ENCODE data around the gene RBM20. TPM values are rescaled to one million over a fixed set of nuclear protein-coding genes. Genes with fewer than 3 reads are reported as not detected.

Gene RBM20
- total and polyA plus RNA-seq, 2 of the 4 experiments (the other 2 are of a cell fraction): under 0.01 to 0.15 TPM

GRCh38 chr10:110840225-110840922 lies 196.2 kb downstream of the RBM20 start:
- no peaks in the 10 kb centered on the region for H3K79me1 ChIP-seq (ENCODE audit: low read depth in 1 of 2, low read length in 2 of 2)
- H4K91ac ChIP-seq (ENCODE audit: insufficient read depth, low read depth, low read length): no peak overlapping the region
- no peak overlapping the region for H3K18ac ChIP-seq (ENCODE audit: low read depth, low read length)
- no peak overlapping the region for H2AK5ac ChIP-seq (ENCODE audit: low read depth, low read length)
- H3K36me3 ChIP-seq (ENCODE audit: control insufficient read depth, insufficient read depth, low read length): no peaks in the 10 kb centered on the region
- H2BK120ac ChIP-seq (ENCODE audit: low read depth, low read length): no peak overlapping the region
- H3K4ac ChIP-seq (ENCODE audit: low read depth, low read length): no peak overlapping the region
- H4K5ac ChIP-seq (ENCODE audit: low read depth, low read length): no peak overlapping the region
- in situ Hi-C loops (cut with MboI; ENCODE audit: low sequenced_read_pairs) (no loop called here), dilution Hi-C loops (cut with HindIII; ENCODE audit: low sequenced_read_pairs, unreplicated experiment) (no loop called here), intact Hi-C loops (cut with micrococcal nuclease) (no loop called here)
- no peak overlapping the region for H2BK20ac ChIP-seq (ENCODE audit: low read depth, low read length)
- no peaks in the 10 kb centered on the region for H4K20me1 ChIP-seq (ENCODE audit: insufficient read depth, low read length)
- TF ChIP-seq MAZ (IDR thresholded peaks at IDR 0.05; ENCODE audit: borderline replicate concordance, low read depth, low read length): no peak
- TF ChIP-seq NFE2L2 (IDR thresholded peaks at IDR 0.05; ENCODE audit: low read depth, low read length): no peak
- TF ChIP-seq BHLHE40 (IDR thresholded peaks at IDR 0.05; ENCODE audit: low read depth, low read length): no peak
- TF ChIP-seq RAD21 (IDR thresholded peaks at IDR 0.05; ENCODE audit: low read length): no peak
- no peak for TF ChIP-seq USF2 (IDR thresholded peaks at IDR 0.05; ENCODE audit: low read depth, low read length)
- TF ChIP-seq CTCF (conservative IDR thresholded peaks at IDR 0.05; ENCODE audit: low read depth, low read length): no peak
- no peak for TF ChIP-seq MAFK (IDR thresholded peaks at IDR 0.05; ENCODE audit: low read depth, low read length)
- no peak for TF ChIP-seq RCOR1 (IDR thresholded peaks at IDR 0.05; ENCODE audit: insufficient replicate concordance, low read length)
- TF ChIP-seq CEBPB (IDR thresholded peaks at IDR 0.05; ENCODE audit: low read depth, low read length): no peak
- TF ChIP-seq RFX5 (IDR thresholded peaks at IDR 0.05; ENCODE audit: low read depth, low read length): no peak
- no peak for TF ChIP-seq FOS (IDR thresholded peaks at IDR 0.05; ENCODE audit: low read depth, low read length)
- TF ChIP-seq MXI1 (IDR thresholded peaks at IDR 0.05; ENCODE audit: borderline replicate concordance, low read depth, low read length): no peak
- TF ChIP-seq CHD1 (IDR thresholded peaks at IDR 0.05; ENCODE audit: low read depth, low read length): no peak
- TF ChIP-seq POLR2A (IDR thresholded peaks at IDR 0.05; ENCODE audit: low read depth, low read length): no peak
- TF ChIP-seq ELK1 (IDR thresholded peaks at IDR 0.05; ENCODE audit: borderline replicate concordance, low read depth, low read length): no peak
- TF ChIP-seq SMC3 (IDR thresholded peaks at IDR 0.05; ENCODE audit: low read depth, low read length): no peak
- no peaks in the 10 kb centered on the region for H3K9me1 ChIP-seq (ENCODE audit: insufficient read depth, low read length)
- no peaks in the 10 kb centered on the region for H3K9me3 ChIP-seq (ENCODE audit: control insufficient read depth, insufficient read depth, low read length)
- H3K9ac ChIP-seq (ENCODE audit: low read depth, low read length): no peak overlapping the region
- H3K56ac ChIP-seq (ENCODE audit: extremely low read depth, insufficient read depth, low read length): no peak overlapping the region
- H3K23ac ChIP-seq (ENCODE audit: low read depth, low read length): no peak overlapping the region
- ATAC-seq (ENCODE audit: low read depth) (no peak), DNase-seq (no peak)
- 100% methylated on average over 1 of the region's 5 CpGs; no CpG with 5 or more reads in 1 of the 2 experiments for WGBS, 2 experiments (ENCODE audit: extremely low coverage in 2 of 2, insufficient read length in 1 of 2)
- ChIA-PET CTCF (interaction anchor here (0.7 kb wide), 1 partner anchor 21 kb away, joined by 4 read pairs; no protein-coding TSS in a partner anchor), POLR2A (ENCODE audit: unreplicated experiment) (no interaction called here)
- no peak overlapping the region for H4K8ac ChIP-seq (ENCODE audit: low read depth in 2 of 2, low read length in 2 of 2)
- H3K4me1 ChIP-seq (ENCODE audit: control insufficient read depth, insufficient read depth, low read length): no peaks in the 10 kb centered on the region
- H2BK5ac ChIP-seq (ENCODE audit: low read depth, low read length, poor library complexity, severe bottlenecking): no peak overlapping the region
- H3K4me2 ChIP-seq (ENCODE audit: low read depth, low read length): no peak overlapping the region
- H3K4me3 ChIP-seq (ENCODE audit: insufficient read depth, low read depth, low read length): no peak overlapping the region
- H3K27me3 ChIP-seq (ENCODE audit: control insufficient read depth, insufficient read depth, low read length): peaks cover 7% of the 10 kb centered on the region
- H2AFZ ChIP-seq (replicated peaks; ENCODE audit: low read length, poor library complexity): no peak overlapping the region
- BruUV-seq (replicated peaks): no TSS peak
- no peak overlapping the region for H2AK9ac ChIP-seq (replicated peaks; ENCODE audit: low read depth, low read length, poor library complexity)
- no peak overlapping the region for H2BK15ac ChIP-seq (ENCODE audit: low read depth, low read length)
- H3K14ac ChIP-seq (replicated peaks; ENCODE audit: low read depth, low read length): no peak overlapping the region
- no peak overlapping the region for H3K27ac ChIP-seq (ENCODE audit: insufficient read depth, low read length)
